CD4-positive, alpha-beta T cell treated with Interleukin-6 for 4 hours (primary cell): Measurements from ENCODE around the gene PLEKHH2.
A peak's percentile ranks its signal among the peaks of the same experiment; 100 is the strongest.

Source experiments
- DNase-seq: peaks from one replicate; pipeline ENCODE4 v3.0.0-alpha.2; 2020; ENCODE audit warnings: mixed read lengths

Gene PLEKHH2

GRCh38 chr2:43764086-43764705 lies 127.1 kb downstream of the PLEKHH2 start:
- no peak for DNase-seq

GRCh38 chr2:43766006-43766405 lies 128.9 kb downstream of the PLEKHH2 start:
- DNase-seq = no peak

- DNase-seq = peak; percentile 78
Observed at GRCh38 chr2:43773876-43774613, 137.0 kb downstream of the PLEKHH2 start, which contains the start of gene DYNC2LI1. DYNC2LI1 (plus strand) TSS chr2:43774039; CDS start chr2:43774139, 100 bp downstream.

- no peak for DNase-seq
Observed at GRCh38 chr2:43774617-43775016, 137.6 kb downstream of the PLEKHH2 start.

- no peak for DNase-seq
Observed at GRCh38 chr2:43776324-43776723, 139.3 kb downstream of the PLEKHH2 start.

- DNase-seq = no peak
Observed at GRCh38 chr2:43777306-43777926, 140.4 kb downstream of the PLEKHH2 start.

- DNase-seq = no peak
Observed at GRCh38 chr2:43778233-43778632, 141.2 kb downstream of the PLEKHH2 start.

GRCh38 chr2:43787895-43788294 lies 150.8 kb downstream of the PLEKHH2 start:
- DNase-seq = no peak

GRCh38 chr2:43788646-43789045 lies 151.6 kb downstream of the PLEKHH2 start:
- no peak for DNase-seq

GRCh38 chr2:43790147-43790546 lies 153.1 kb downstream of the PLEKHH2 start:
- no peak for DNase-seq

GRCh38 chr2:43791035-43791765 lies 154.1 kb downstream of the PLEKHH2 start:
- no peak for DNase-seq

GRCh38 chr2:43792653-43793052 lies 155.6 kb downstream of the PLEKHH2 start:
- no peak for DNase-seq

GRCh38 chr2:43794956-43795355 lies 157.9 kb downstream of the PLEKHH2 start:
- DNase-seq = no peak

- DNase-seq = no peak
Observed at GRCh38 chr2:43796206-43796605, 159.1 kb downstream of the PLEKHH2 start.

GRCh38 chr2:43798300-43798699 lies 161.2 kb downstream of the PLEKHH2 start:
- DNase-seq = no peak

- no peak for DNase-seq
Observed at GRCh38 chr2:43800894-43801293, 163.8 kb downstream of the PLEKHH2 start.

- no peak for DNase-seq
Observed at GRCh38 chr2:43802135-43802534, 165.1 kb downstream of the PLEKHH2 start.

- DNase-seq = no peak
Observed at GRCh38 chr2:43803113-43803512, 166.1 kb downstream of the PLEKHH2 start.

GRCh38 chr2:43806719-43807031 lies 169.6 kb downstream of the PLEKHH2 start:
- DNase-seq = no peak

- DNase-seq = no peak
Observed at GRCh38 chr2:43810452-43810851, 173.4 kb downstream of the PLEKHH2 start.

- no peak for DNase-seq
Observed at GRCh38 chr2:43810888-43811287, 173.8 kb downstream of the PLEKHH2 start.

- no peak for DNase-seq
Observed at GRCh38 chr2:43812006-43812405, 174.9 kb downstream of the PLEKHH2 start.

- no peak for DNase-seq
Observed at GRCh38 chr2:43812947-43813346, 175.9 kb downstream of the PLEKHH2 start.

- no peak for DNase-seq
Observed at GRCh38 chr2:43814711-43815110, 177.7 kb downstream of the PLEKHH2 start.
